IPS DF 6.9 (cell line): Measurements from ENCODE around the gene ACTL7B.
"Not testable (repeated sequence)": the region's sequence is repeated elsewhere in the genome, so short reads cannot be mapped to it uniquely, and the experiment has no call there.

Experiments
- DNase-seq: peaks from one replicate; pipeline ENCODE4 v3.0.0-alpha.2; 2013; ENCODE audit warnings: low read depth, low spot score
- H3K27ac ChIP-seq: one replicate; pipeline ENCODE4 v1.5.1; 2013; ENCODE audit warnings: low read length, control low read depth
- H3K27me3 ChIP-seq: 2 replicates; pipeline ENCODE4 v1.6.1; 2013; ENCODE audit warnings: mild to moderate bottlenecking, low read length; ENCODE audit not compliant: control insufficient read depth, insufficient read depth
- H3K36me3 ChIP-seq: 2 replicates; pipeline ENCODE4 v1.6.1; 2013; ENCODE audit warnings: low read length; ENCODE audit not compliant: control insufficient read depth, insufficient read depth
- H3K4me1 ChIP-seq: 2 replicates; pipeline ENCODE4 v1.6.1; 2013; ENCODE audit warnings: low read length; ENCODE audit not compliant: control insufficient read depth, insufficient read depth
- H3K4me3 ChIP-seq: 2 replicates; pipeline ENCODE4 v1.5.1; 2013; ENCODE audit warnings: mild to moderate bottlenecking, low read length
- H3K9me3 ChIP-seq: 2 replicates; pipeline ENCODE4 v1.6.1; 2013; ENCODE audit warnings: low read length, inconsistent platforms; ENCODE audit not compliant: control insufficient read depth, insufficient read depth
- WGBS: extraction: QIAGEN DNeasy Blood & Tissue Kit; methylation state at CpG from one replicate; pipeline ENCODE4 v1.1.7; 2013; ENCODE audit warnings: mixed read lengths, missing lambda C conversion rate; ENCODE audit not compliant: insufficient read length, insufficient coverage; 5-methylcytosine and 5-hydroxymethylcytosine counted together

ACTL7B gene

GRCh38 chr9:108855888-108856287 lies at the start of gene ACTL7B:
ACTL7B (minus strand) TSS chr9:108855986; CDS start chr9:108855930, 56 bp downstream.
- Histone ChIP-seq H3K27me3 (no peaks in the 10 kb centered on the region), H3K9me3 (no peaks in the 10 kb centered on the region), H3K4me3 (no peak within 1 kb of the TSS), H3K27ac (no peak within 1 kb of the TSS), H3K4me1 (no peaks in the 10 kb centered on the region), H3K36me3 (no peaks in the 10 kb centered on the region)
- WGBS: no CpG with 5 or more reads among the region's 7 CpGs
- no peak for DNase-seq

GRCh38 chr9:108905494-108905893 lies 49.7 kb upstream of the ACTL7B start:
- Histone ChIP-seq H3K9me3 (no peaks in the 10 kb centered on the region), H3K27me3 (no peaks in the 10 kb centered on the region), H3K36me3 (peaks cover 10% of the 10 kb centered on the region; the same call in 1 of the 2 replicates), H3K27ac (no peak overlapping the region), H3K4me3 (no peak overlapping the region), H3K4me1 (no peaks in the 10 kb centered on the region)
- WGBS: no CpG with 5 or more reads among the region's 2 CpGs
- no peak for DNase-seq

- H3K27ac ChIP-seq: no peak overlapping the region
- no CpG with 5 or more reads among the region's 3 CpGs for WGBS
- peaks cover 12% of the 10 kb centered on the region; the same call in 1 of the 2 replicates for H3K36me3 ChIP-seq
- H3K4me1 ChIP-seq: no peaks in the 10 kb centered on the region
- no peak overlapping the region for H3K4me3 ChIP-seq
- no peak for DNase-seq
- no peaks in the 10 kb centered on the region for H3K9me3 ChIP-seq
- no peaks in the 10 kb centered on the region for H3K27me3 ChIP-seq
These were observed 48.4 kb upstream of the ACTL7B start for GRCh38 chr9:108904161-108904560.

- WGBS: no CpG with 5 or more reads among the region's 2 CpGs
- Histone ChIP-seq H3K9me3 (no peaks in the 10 kb centered on the region), H3K27ac (no peak overlapping the region), H3K27me3 (no peaks in the 10 kb centered on the region), H3K36me3 (peaks cover 12% of the 10 kb centered on the region; the same call in 1 of the 2 replicates), H3K4me3 (no peak overlapping the region), H3K4me1 (no peaks in the 10 kb centered on the region)
- DNase-seq: no peak
These were observed 47.8 kb upstream of the ACTL7B start for GRCh38 chr9:108903420-108904103.

GRCh38 chr9:108900176-108900575 lies 44.4 kb upstream of the ACTL7B start:
- no CpG with 5 or more reads among the region's 5 CpGs for WGBS
- no peak for DNase-seq

GRCh38 chr9:108899023-108899695 lies 43.4 kb upstream of the ACTL7B start:
- not testable (repeated sequence) for H3K27me3 ChIP-seq, H3K9me3 ChIP-seq, H3K27ac ChIP-seq, DNase-seq, H3K4me1 ChIP-seq, H3K4me3 ChIP-seq
- H3K36me3 ChIP-seq: peaks cover 18% of the 10 kb centered on the region; the same call in 1 of the 2 replicates
- no CpG with 5 or more reads among the region's 8 CpGs for WGBS

More at GRCh38 chr9:108900176-108900575, 44.4 kb upstream of the ACTL7B start:
- Histone ChIP-seq H3K36me3 (peaks cover 15% of the 10 kb centered on the region; the same call in 1 of the 2 replicates), H3K4me1 (no peaks in the 10 kb centered on the region), H3K9me3 (no peaks in the 10 kb centered on the region), H3K27me3 (no peaks in the 10 kb centered on the region), H3K27ac (no peak overlapping the region), H3K4me3 (no peak overlapping the region)

GRCh38 chr9:108897324-108898096 lies 41.7 kb upstream of the ACTL7B start:
- whole genome bisulfite sequencing: no CpG with 5 or more reads among the region's 2 CpGs
- Histone ChIP-seq H3K4me3 (no peak overlapping the region), H3K27ac (no peak overlapping the region)

GRCh38 chr9:108894225-108894997 lies 38.6 kb upstream of the ACTL7B start:
- DNase-seq: no peak
- no peaks in the 10 kb centered on the region for H3K9me3 ChIP-seq
- H3K4me3 ChIP-seq: no peak overlapping the region
- no peak overlapping the region for H3K27ac ChIP-seq
- WGBS: no CpG with 5 or more reads among the region's 4 CpGs
- no peaks in the 10 kb centered on the region; the same call in 1 of the 2 replicates for H3K27me3 ChIP-seq
- no peaks in the 10 kb centered on the region for H3K4me1 ChIP-seq
- peaks cover 24% of the 10 kb centered on the region for H3K36me3 ChIP-seq

More at GRCh38 chr9:108897324-108898096, 41.7 kb upstream of the ACTL7B start:
- Histone ChIP-seq H3K9me3 (no peaks in the 10 kb centered on the region), H3K27me3 (no peaks in the 10 kb centered on the region), H3K4me1 (no peaks in the 10 kb centered on the region), H3K36me3 (peaks cover 22% of the 10 kb centered on the region; the same call in 1 of the 2 replicates)
- no peak for DNase-seq

- H3K27me3 ChIP-seq: no peaks in the 10 kb centered on the region; the same call in 1 of the 2 replicates
- no peak overlapping the region for H3K27ac ChIP-seq
- no peak for DNase-seq
- no peaks in the 10 kb centered on the region for H3K9me3 ChIP-seq
- peaks cover 13% of the 10 kb centered on the region for H3K36me3 ChIP-seq
- H3K4me1 ChIP-seq: no peaks in the 10 kb centered on the region
- no peak overlapping the region for H3K4me3 ChIP-seq
- no CpG with 5 or more reads among the region's 4 CpGs for WGBS
These were observed 33.9 kb upstream of the ACTL7B start for GRCh38 chr9:108889649-108890067.
